Retinal pigment epithelial cell (primary cell): ENCODE data around the gene NFATC2.

Experiments
- DNase-seq: peaks from one replicate; pipeline ENCODE4 v3.0.0-alpha.2; 2010; ENCODE audit warnings: low read depth
- H3K4me3 ChIP-seq: 2 replicates; pipeline ENCODE4 v1.5.1; 2011; ENCODE audit warnings: mild to moderate bottlenecking, low read length, control low read depth, moderate library complexity
- CTCF ChIP-seq: conservative IDR thresholded peaks from 2 replicates; pipeline ENCODE4 v1.5.1; 2011; ENCODE audit warnings: low read depth, low read length, control low read depth, inconsistent platforms

The NFATC2 gene

DNA sequence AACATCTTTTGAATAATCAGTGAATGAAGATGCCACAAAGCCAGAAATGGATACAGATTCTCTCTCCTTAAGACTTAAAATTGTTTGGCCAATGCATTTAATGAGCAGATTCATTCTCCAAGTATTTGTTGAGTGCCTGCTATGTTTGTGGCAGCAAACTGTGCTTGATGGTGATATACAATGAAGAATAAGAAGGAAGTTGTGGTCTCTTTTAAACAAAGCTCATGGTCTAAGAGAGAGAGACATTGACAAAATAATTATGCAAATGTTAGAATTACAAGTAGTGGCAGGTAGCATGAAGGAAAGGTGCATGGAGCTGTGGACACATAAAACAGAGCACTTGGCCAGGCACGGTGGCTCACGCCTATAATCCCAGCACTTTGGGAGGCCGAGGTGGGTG is 28.3 kb downstream of the NFATC2 start:
- no peak for TF ChIP-seq CTCF
- no peak for DNase-seq
- no peak overlapping the region for H3K4me3 ChIP-seq

GRCh38 chr20:51513545-51513944 is 29.0 kb downstream of the NFATC2 start:
- DNase-seq, result no peak
- no peak overlapping the region for H3K4me3 ChIP-seq
- TF ChIP-seq CTCF, result no peak

GRCh38 chr20:51512645-51513044 is 29.9 kb downstream of the NFATC2 start:
- no peak overlapping the region for H3K4me3 ChIP-seq
- TF ChIP-seq CTCF, result no peak
- DNase-seq, result no peak

DNA sequence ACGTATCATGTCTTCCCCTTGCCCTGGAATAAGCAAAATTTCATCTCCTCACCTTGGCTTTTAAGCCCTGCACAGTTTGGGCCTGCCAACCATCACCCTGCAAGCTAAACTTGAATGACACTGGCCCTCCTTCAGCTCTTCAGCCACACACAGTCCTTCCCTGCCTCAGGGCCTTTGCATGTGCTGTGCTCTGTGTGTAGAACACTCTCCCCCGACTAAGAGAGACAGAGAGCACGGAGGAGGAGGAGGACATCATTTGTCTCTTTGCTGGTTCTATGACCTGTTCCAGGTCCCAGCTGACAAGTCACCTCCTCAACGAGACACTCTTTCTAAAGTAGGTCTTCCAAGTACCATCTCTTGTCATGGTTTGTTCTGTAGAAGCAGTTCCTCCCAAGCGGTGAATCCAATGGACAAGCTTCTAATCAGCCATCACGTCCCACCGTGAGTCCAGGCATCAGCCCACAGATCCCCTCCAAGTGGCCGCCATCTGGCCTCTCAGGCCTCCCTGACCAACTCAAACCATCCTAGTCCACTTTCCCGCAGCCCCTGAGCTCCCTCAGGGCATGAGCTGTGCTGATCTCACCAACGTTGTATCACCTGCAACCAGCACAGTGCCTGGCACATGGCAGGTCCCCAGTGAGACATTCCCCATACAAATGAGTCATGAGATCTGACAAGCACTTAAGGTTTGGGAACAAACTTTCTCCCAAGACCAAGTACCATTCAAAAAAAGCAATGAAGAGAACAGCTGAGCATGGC is 30.5 kb downstream of the NFATC2 start:
- TF ChIP-seq CTCF, result no peak
- no peak overlapping the region for H3K4me3 ChIP-seq
- no peak for DNase-seq

- no peak for TF ChIP-seq CTCF
- DNase-seq, result no peak
These were observed 31.4 kb downstream of the NFATC2 start for GRCh38 chr20:51510936-51511605.

GRCh38 chr20:51510169-51510568 is 32.4 kb downstream of the NFATC2 start:
- TF ChIP-seq CTCF, result no peak
- H3K4me3 ChIP-seq, result no peak overlapping the region
- DNase-seq, result no peak

More at GRCh38 chr20:51510936-51511605, 31.4 kb downstream of the NFATC2 start:
- H3K4me3 ChIP-seq, result no peak overlapping the region

DNA sequence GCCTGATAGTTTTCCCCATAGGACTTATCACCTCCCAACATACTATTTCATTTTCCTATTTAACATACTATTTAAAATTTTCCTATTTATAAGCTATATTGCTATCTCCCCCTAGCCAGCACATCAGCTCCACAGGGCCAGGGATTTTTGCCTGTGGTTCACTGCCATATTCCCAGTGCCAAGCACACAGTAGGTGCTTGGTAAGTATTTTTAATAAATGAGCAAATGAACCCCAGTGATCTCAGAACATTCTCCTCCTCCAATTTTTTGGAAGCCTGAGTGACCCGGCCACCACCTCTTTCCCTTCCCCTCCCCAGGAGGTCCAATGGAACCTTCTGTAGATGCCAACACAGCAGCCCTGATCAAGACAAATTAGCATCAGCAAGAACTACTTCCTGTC is 33.3 kb downstream of the NFATC2 start:
- no peak overlapping the region for H3K4me3 ChIP-seq
- TF ChIP-seq CTCF, result no peak
- DNase-seq, result no peak
